ENCODE measurements around the gene CS.

- no peak for TF ChIP-seq POLR2A (IDR thresholded peaks at IDR 0.05)
- TF ChIP-seq CTCF (IDR thresholded peaks at IDR 0.05), result no peak
These were observed 6.3 kb downstream of the CS start for GRCh38 chr12:56293795-56294194.
